Sciatic nerve (tissue), 1 donor: Measurements from ENCODE around the gene MBLAC1. TPM values are rescaled to one million over a fixed set of nuclear protein-coding genes. Genes with fewer than 3 reads are reported as not detected.
A peak's percentile ranks its signal among the peaks of the same experiment; 100 is the strongest.

Source experiments
- microRNA-seq: library from miRNA; unstranded; fragments of <30 nt; microRNA quantifications from one replicate; pipeline ENCODE4 v1.2.0, GENCODE V29; 2020
- total RNA-seq: library from RNA; stranded (reverse); fragmentation: NEBNext Ultra II Directional; extraction: Animal tissue kit (Norgen Biotek cat#: 25700); gene quantifications from one replicate; pipeline ENCODE4 v1.2.1, GENCODE V29; 2021
- donor health status: DM: no; HTN: no; CAD: no.

Gene MBLAC1
- total RNA-seq, 1 donor from 2014 or later: 2.5 TPM

Small RNA genes lying within 50 kb of the gene (microRNA-seq; reads per million reads assigned to microRNA genes)
- gene MIR106B (1,070 reads per million, percentile 82 among the genes with 10 or more reads in this experiment), gene MIR25 (460 reads per million, percentile 74 among the genes with 10 or more reads in this experiment), gene MIR4658 (not detected), gene MIR93 (4,745 reads per million, percentile 93 among the genes with 10 or more reads in this experiment)

Other genes starting within 250 kb of the MBLAC1 start
- not detected for gene OR2AE1, start 249.9 kb upstream of the MBLAC1 start, total RNA-seq
- 32.1 TPM for gene TRIM4, start 207.4 kb upstream of the MBLAC1 start, total RNA-seq
- gene GJC3, start 197.3 kb upstream of the MBLAC1 start, total RNA-seq: 31.7 TPM
- gene AZGP1, start 150.9 kb upstream of the MBLAC1 start, total RNA-seq: 120 TPM
- gene ZKSCAN1, start 111.4 kb upstream of the MBLAC1 start, total RNA-seq: 96.9 TPM
- gene ZSCAN21, start 77.2 kb upstream of the MBLAC1 start, total RNA-seq: 13.0 TPM
- gene ZNF3, start 45.2 kb upstream of the MBLAC1 start, total RNA-seq: 25.3 TPM
- 76.2 TPM for gene COPS6, start 38.0 kb upstream of the MBLAC1 start, total RNA-seq
- 42.4 TPM for gene MCM7, start 25.6 kb upstream of the MBLAC1 start, total RNA-seq
- gene AP4M1, start 25.3 kb upstream of the MBLAC1 start, total RNA-seq: 19.5 TPM
- gene TAF6, start 7.6 kb upstream of the MBLAC1 start, total RNA-seq: 30.6 TPM
- 21.1 TPM for gene CNPY4, start 7.3 kb upstream of the MBLAC1 start, total RNA-seq
- gene LAMTOR4, start 22.0 kb downstream of the MBLAC1 start, total RNA-seq: 114 TPM
- 15.4 TPM for gene TRAPPC14, start 31.8 kb downstream of the MBLAC1 start, total RNA-seq
- 10.8 TPM for gene GAL3ST4, start 41.6 kb downstream of the MBLAC1 start, total RNA-seq
- gene GPC2, start 50.4 kb downstream of the MBLAC1 start, total RNA-seq: 2.7 TPM
- gene STAG3, start 51.0 kb downstream of the MBLAC1 start, total RNA-seq: 11.0 TPM
- 1.2 TPM for gene PVRIG, start 93.0 kb downstream of the MBLAC1 start, total RNA-seq
- gene SPDYE3, start 180.7 kb downstream of the MBLAC1 start, total RNA-seq: not detected
- 46.3 TPM for gene PILRB, start 231.2 kb downstream of the MBLAC1 start, total RNA-seq
- gene PILRA, start 246.5 kb downstream of the MBLAC1 start, total RNA-seq: 14.6 TPM